H1 (cell line): Measurements from ENCODE around the gene SH3PXD2B. TPM values are rescaled to one million over a fixed set of nuclear protein-coding genes. Genes with fewer than 3 reads are reported as not detected.

Source experiments
- CTCF ChIA-PET: fragments of 300-600 bp; sonication (Branson Sonifier 250); formaldehyde crosslinking; loops from one replicate; lab custom pipeline; 2021; ENCODE audit not compliant: partially characterized antibody; lab: Charles Lee
- POLR2A ChIA-PET: fragments of 300-600 bp; sonication (Branson Sonifier 250); formaldehyde crosslinking; loops from one replicate; lab custom pipeline; 2021; ENCODE audit warnings: inconsistent platforms; ENCODE audit not compliant: partially characterized antibody; lab: Charles Lee
- DNase-seq, 2 experiments: peaks; one replicate each; pipeline versions ENCODE4 v3.0.0 to v3.0.0-alpha.2; 2010 to 2022; ENCODE audit warnings: low spot score in 2 of 2, low read depth in 1 of 2, mixed read lengths in 1 of 2
- FAIRE-seq: peaks from 2 replicates; lab custom pipeline; 2011; peaks lifted over from hg19 to GRCh38; lab: Jason Lieb, UNC
- H2AFZ ChIP-seq: 2 replicates; pipeline ENCODE4 v1.8.1; 2012; ENCODE audit warnings: low read length, inconsistent platforms
- H2AK5ac ChIP-seq: 2 replicates; pipeline ENCODE4 v1.6.1; 2013; ENCODE audit warnings: low read depth, low read length
- H2BK120ac ChIP-seq: replicated peaks from 2 replicates; pipeline ENCODE3; 2013; ENCODE audit warnings: low read depth, low read length, inconsistent platforms
- H2BK12ac ChIP-seq: 2 replicates; pipeline ENCODE4 v1.6.1; 2013; ENCODE audit warnings: low read depth, low read length
- H2BK15ac ChIP-seq: 2 replicates; pipeline ENCODE4 v1.6.1; 2013; ENCODE audit warnings: low read length
- H2BK20ac ChIP-seq: 2 replicates; pipeline ENCODE4 v1.6.1; 2013; ENCODE audit warnings: low read length
- H2BK5ac ChIP-seq: 2 replicates; pipeline ENCODE4 v1.6.1; 2013; ENCODE audit warnings: low read depth, low read length
- H3K14ac ChIP-seq: 2 replicates; pipeline ENCODE4 v1.6.1; 2013; ENCODE audit warnings: inconsistent platforms; ENCODE audit not compliant: insufficient read length
- H3K18ac ChIP-seq: 2 replicates; pipeline ENCODE4 v1.6.1; 2013; ENCODE audit warnings: low read length; ENCODE audit errors: extremely low read depth
- H3K23ac ChIP-seq: 2 replicates; pipeline ENCODE4 v1.6.1; 2013; ENCODE audit warnings: inconsistent platforms; ENCODE audit not compliant: insufficient read length
- H3K23me2 ChIP-seq: 2 replicates; pipeline ENCODE4 v1.6.1; 2013; ENCODE audit warnings: low read depth, low read length
- H3K27ac ChIP-seq: 2 replicates; pipeline ENCODE4 v1.6.1; 2011; ENCODE audit warnings: low read depth, low read length, inconsistent platforms
- H3K27me3 ChIP-seq, 4 experiments: replicated peaks in 1 of 4; 1 replicate in 1 of 4; 2 replicates in 3 of 4; pipeline versions ENCODE4 v1.6.1 to v1.8.1; 2011 to 2013; ENCODE audit warnings: low read length in 3 of 4, mild to moderate bottlenecking in 3 of 4, inconsistent platforms in 2 of 4, mixed read lengths in 2 of 4, moderate library complexity in 1 of 4; ENCODE audit not compliant: control insufficient read depth in 3 of 4, insufficient read depth in 3 of 4; ENCODE audit errors: extremely low read depth in 1 of 4
- H3K36me3 ChIP-seq, 4 experiments: 2 replicates each; pipeline versions ENCODE4 v1.6.1 to v1.8.1; 2011 to 2013; ENCODE audit warnings: mild to moderate bottlenecking in 4 of 4, low read length in 3 of 4, moderate library complexity in 2 of 4, control low read depth in 1 of 4, inconsistent platforms in 1 of 4; ENCODE audit not compliant: insufficient read depth in 4 of 4, control insufficient read depth in 2 of 4
- H3K4ac ChIP-seq: replicated peaks from 2 replicates; pipeline ENCODE3; 2013; ENCODE audit warnings: low read length, low read depth, mixed read lengths, inconsistent platforms; ENCODE audit not compliant: insufficient read length
- H3K4me1 ChIP-seq, 4 experiments: replicated peaks in 1 of 4; 1 replicate in 1 of 4; 2 replicates in 3 of 4; pipeline versions ENCODE4 v1.6.1 to v1.8.1; 2011 to 2013; ENCODE audit warnings: low read length in 3 of 4, inconsistent platforms in 2 of 4, mixed read lengths in 1 of 4; ENCODE audit not compliant: insufficient read depth in 4 of 4, control insufficient read depth in 3 of 4
- H3K4me2 ChIP-seq, 2 experiments: 2 replicates each; pipeline versions ENCODE4 v1.6.1 to v1.8.1; 2011 to 2013; ENCODE audit warnings: low read depth in 2 of 2, low read length in 2 of 2, control low read depth in 1 of 2, inconsistent platforms in 1 of 2, mild to moderate bottlenecking in 1 of 2; ENCODE audit not compliant: insufficient read depth in 1 of 2
- H3K4me3 ChIP-seq, 4 experiments: fragments of 200-600, 300-600 bp in 1 of 4; sonication (generic), shearing (Covaris generic), sonication (Bioruptor Twin) in 1 of 4; 2 replicates each; pipeline versions ENCODE4 v1.5.1 to v1.8.1; 2011 to 2016; ENCODE audit warnings: low read length in 4 of 4, low read depth in 3 of 4, control low read depth in 2 of 4, inconsistent platforms in 2 of 4, mild to moderate bottlenecking in 2 of 4, mixed read lengths in 1 of 4, moderate library complexity in 1 of 4; ENCODE audit not compliant: insufficient read depth in 2 of 4; ENCODE audit errors: extremely low read depth in 1 of 4
- H3K56ac ChIP-seq: replicated peaks from 2 replicates; pipeline ENCODE3; 2013; ENCODE audit warnings: low read depth, mild to moderate bottlenecking, mixed read lengths, low read length, inconsistent platforms; ENCODE audit not compliant: insufficient read length
- H3K79me1 ChIP-seq: 2 replicates; pipeline ENCODE4 v1.6.1; 2013; ENCODE audit warnings: low read depth, low read length, control low read depth
- H3K79me2 ChIP-seq, 2 experiments: 2 replicates each; pipeline versions ENCODE4 v1.6.1 to v1.8.1; 2012 to 2013; ENCODE audit warnings: low read length in 2 of 2, mild to moderate bottlenecking in 2 of 2, inconsistent platforms in 1 of 2; ENCODE audit not compliant: insufficient read depth in 2 of 2, control insufficient read depth in 1 of 2
- H3K9ac ChIP-seq, 4 experiments: replicated peaks in 1 of 4; 1 replicate in 1 of 4; 2 replicates in 3 of 4; pipeline versions ENCODE4 v1.6.1 to v1.8.1; 2011 to 2013; ENCODE audit warnings: low read depth in 3 of 4, low read length in 3 of 4, control low read depth in 2 of 4, mild to moderate bottlenecking in 2 of 4, moderate library complexity in 2 of 4, inconsistent platforms in 1 of 4; ENCODE audit errors: extremely low read depth in 1 of 4
- H3K9me3 ChIP-seq, 2 experiments: 2 replicates each; pipeline versions ENCODE4 v1.6.1 to v1.8.1; 2012 to 2013; ENCODE audit warnings: mild to moderate bottlenecking in 2 of 2, moderate library complexity in 2 of 2, control low read depth in 1 of 2, inconsistent platforms in 1 of 2, low read depth in 1 of 2, low read length in 1 of 2, mixed read lengths in 1 of 2; ENCODE audit not compliant: insufficient read depth in 2 of 2
- H4K20me1 ChIP-seq, 2 experiments: replicated peaks in 1 of 2; 2 replicates each; pipeline versions ENCODE3 to v1.8.1; 2011 to 2013; ENCODE audit warnings: inconsistent platforms in 2 of 2, low read length in 2 of 2, mild to moderate bottlenecking in 1 of 2; ENCODE audit not compliant: insufficient read depth in 2 of 2, control insufficient read depth in 1 of 2
- H4K5ac ChIP-seq: 2 replicates; pipeline ENCODE4 v1.6.1; 2013; ENCODE audit warnings: low read length, low read depth, mixed read lengths, inconsistent platforms; ENCODE audit not compliant: insufficient read length
- H4K8ac ChIP-seq: 2 replicates; pipeline ENCODE4 v1.8.0; 2013; ENCODE audit warnings: mild to moderate bottlenecking, moderate library complexity, low read length, inconsistent platforms; ENCODE audit not compliant: insufficient read depth; ENCODE audit errors: extremely low read depth
- H4K91ac ChIP-seq: replicated peaks from 2 replicates; pipeline ENCODE3; 2013; ENCODE audit warnings: low read length, mixed read lengths, inconsistent platforms; ENCODE audit not compliant: insufficient read length
- SP2 ChIP-seq: IDR thresholded peaks from 2 replicates; pipeline ENCODE4 v1.6.1; 2012; ENCODE audit warnings: mild to moderate bottlenecking, low read length, inconsistent platforms
- WGBS, 2 experiments: shearing (Covaris generic) in 1 of 2; methylation state at CpG; one replicate each; pipeline versions ENCODE4 v1.1.6 to v1.1.7; 2013 to 2015; ENCODE audit warnings: low lambda C conversion rate in 2 of 2, mixed read lengths in 2 of 2, inconsistent platforms in 1 of 2, low coverage in 1 of 2, missing lambda C conversion rate in 1 of 2; ENCODE audit not compliant: insufficient replicate concordance in 2 of 2, insufficient coverage in 1 of 2, insufficient read length in 1 of 2; ENCODE audit errors: extremely low coverage in 1 of 2, missing lambda C conversion rate in 1 of 2; 5-methylcytosine and 5-hydroxymethylcytosine counted together
- polyA plus RNA-seq, 7 experiments: library from polyadenylated mRNA; depleted of rRNA in 3 of 7; stranded (reverse) in 5 of 7; unstranded in 2 of 7; fragments of >200 nt in 5 of 7; fragments of 200-250 nt in 2 of 7; gene quantifications; 1 replicate in 5 of 7; 2 replicates in 1 of 7; 4 replicates in 1 of 7; pipeline versions ENCODE4 v1.2.1 to v1.2.3, GENCODE V29; 2011 to 2013; ENCODE audit warnings: missing spikeins in 2 of 7, mixed read lengths in 2 of 7
- total RNA-seq: library from RNA; stranded (reverse); fragmentation: NEBNext Ultra II Directional; extraction: Animal tissue kit (Norgen Biotek cat#: 25700); gene quantifications from 2 replicates; pipeline ENCODE4 v1.2.1, GENCODE V29; 2021
- TF ChIP-seq, protein P1 (sequence below): IDR thresholded peaks from 2 replicates; pipeline ENCODE4 v1.6.1; 2011; ENCODE audit warnings: low read length, improper control_type of control experiment

SH3PXD2B gene
- total and polyA plus RNA-seq, 2 of the 8 experiments (the other 6 are each of a cell fraction or from before 2014, with no cell fraction given): 32.9 to 72.9 TPM

- Histone ChIP-seq H3K79me1 (no peaks in the 10 kb centered on the region; the same call in 1 of the 2 replicates), H4K5ac (no peak overlapping the region), H2BK20ac (no peak overlapping the region), H2BK5ac (no peak overlapping the region), H3K27me3 (no peaks in the 10 kb centered on the region), H4K8ac (no peak overlapping the region), H3K36me3 (peaks cover 8 to 59% (median 34%) of the 10 kb centered on the region in 4 experiments; a peak in 6 of 8 replicates), H3K4me1 (no peaks in the 10 kb centered on the region), H4K20me1 (no peaks in the 10 kb centered on the region), H2AK5ac (no peak overlapping the region), H3K4me2 (no peak overlapping the region), H3K9me3 (no peaks in the 10 kb centered on the region), H3K79me2 (no peaks in the 10 kb centered on the region), H4K91ac (no peak overlapping the region), H3K9ac (no peak overlapping the region), H3K56ac (no peak overlapping the region), H2BK15ac (no peak overlapping the region), H2BK120ac (no peak overlapping the region), H3K27ac (no peak overlapping the region), H3K23ac (no peak overlapping the region), H3K23me2 (no peaks in the 10 kb centered on the region; the same call in 1 of the 2 replicates), H3K4me3 (no peak overlapping the region), H2BK12ac (no peak overlapping the region), H3K18ac (no peak overlapping the region), H3K4ac (no peak overlapping the region), H3K14ac (no peak overlapping the region), H2AFZ (no peak overlapping the region)
- FAIRE-seq (no peak), DNase-seq (no peak)
- CTCF ChIA-PET: interaction anchor here (0.7 kb wide), 1 partner anchor 364 kb away, joined by 3 read pairs; no protein-coding TSS in a partner anchor
- POLR2A ChIA-PET: no interaction called here
- WGBS, 2 experiments: 95% methylated on average over 2 of the region's 2 CpGs; no CpG with 5 or more reads in 1 of the 2 experiments
- TF ChIP-seq, protein P1, sequence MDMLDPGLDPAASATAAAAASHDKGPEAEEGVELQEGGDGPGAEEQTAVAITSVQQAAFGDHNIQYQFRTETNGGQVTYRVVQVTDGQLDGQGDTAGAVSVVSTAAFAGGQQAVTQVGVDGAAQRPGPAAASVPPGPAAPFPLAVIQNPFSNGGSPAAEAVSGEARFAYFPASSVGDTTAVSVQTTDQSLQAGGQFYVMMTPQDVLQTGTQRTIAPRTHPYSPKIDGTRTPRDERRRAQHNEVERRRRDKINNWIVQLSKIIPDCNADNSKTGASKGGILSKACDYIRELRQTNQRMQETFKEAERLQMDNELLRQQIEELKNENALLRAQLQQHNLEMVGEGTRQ: no peak
- no peak for TF ChIP-seq SP2
Observed at GRCh38 chr5:172343741-172344140, 110.6 kb downstream of the SH3PXD2B start.
